ENCODE data around the gene DCAF10. TPM values are rescaled to one million over a fixed set of nuclear protein-coding genes. Genes with fewer than 3 reads are reported as not detected.
"Not testable (repeated sequence)": the region's sequence is repeated elsewhere in the genome, so short reads cannot be mapped to it uniquely, and the experiment has no call there.

The DCAF10 gene
- total and polyA plus RNA-seq, 10 of the 15 experiments (the other 5 are each of a cell fraction or from before 2014, with no cell fraction given): 3.9 to 21.7 (median 9.8) TPM

DNA sequence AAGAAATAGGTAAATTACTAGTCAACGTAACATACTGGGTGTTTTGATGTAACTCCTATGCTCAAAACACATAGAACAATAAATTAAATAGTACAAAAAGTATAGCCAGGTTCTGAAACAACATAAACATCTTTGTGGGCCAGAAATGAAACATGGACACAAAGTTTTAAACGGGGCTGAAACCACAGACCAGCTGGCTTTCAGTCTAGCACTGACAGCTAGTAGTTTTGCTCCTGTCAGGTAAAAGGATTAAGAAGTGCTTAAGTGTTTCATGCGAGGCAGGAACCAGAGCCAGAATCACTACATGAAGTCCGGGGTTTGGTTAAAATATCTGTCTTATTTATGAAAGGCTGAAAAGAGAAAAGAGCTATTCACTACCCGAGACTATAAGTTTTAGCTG lies 19.5 kb downstream of the DCAF10 start:
- CTCF ChIA-PET: interaction anchor here (1.3 kb wide), 2 partner anchors 9 to 14 kb away, joined by 3 to 4 read pairs; no protein-coding TSS in a partner anchor
- in situ Hi-C loops (cut with MboI): no loop called here
- H3K79me2 ChIP-seq (ENCODE audit: control insufficient read depth, insufficient read depth, low read length): no peaks in the 10 kb centered on the region

DNA sequence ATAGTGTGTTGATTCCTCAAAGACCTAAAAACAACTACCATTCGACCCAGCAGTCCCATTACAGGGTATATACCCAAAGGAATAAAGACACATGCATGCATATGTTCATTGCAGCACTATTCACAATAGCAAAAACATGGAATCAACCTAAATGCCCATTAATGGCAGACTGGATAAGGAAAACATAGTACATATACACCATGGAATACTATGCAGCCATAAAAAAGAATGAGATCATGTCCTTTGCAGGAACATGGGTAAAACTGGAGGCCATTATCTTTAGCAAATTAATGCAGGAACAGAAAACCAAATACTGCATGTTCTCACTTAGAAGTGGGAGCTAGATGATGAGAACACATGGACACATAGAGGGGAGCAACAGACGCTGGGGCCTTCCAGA lies 24.6 kb downstream of the DCAF10 start:
- FAIRE-seq; H4K20me1 ChIP-seq (ENCODE audit: control insufficient read depth, insufficient read depth); H2AFZ ChIP-seq (ENCODE audit: control insufficient read depth, low read depth, low read length); H3K4me2 ChIP-seq (ENCODE audit: control insufficient read depth, insufficient read depth); H3K27ac ChIP-seq (ENCODE audit: control insufficient read depth, insufficient read depth); RAD21 ChIA-PET (ENCODE audit: unreplicated experiment); H3K9me3 ChIP-seq (replicated peaks; ENCODE audit: control insufficient read depth, insufficient read depth, low read length); H3K4me1 ChIP-seq (ENCODE audit: control insufficient read depth, insufficient read depth, low read length); DNase-seq (ENCODE audit: low read depth, low spot score); H3K9ac ChIP-seq (ENCODE audit: control insufficient read depth, insufficient read depth, low read length); H3K79me2 ChIP-seq (ENCODE audit: control insufficient read depth, insufficient read depth, low read length); intact Hi-C loops (cut with micrococcal nuclease; ENCODE audit: unreplicated experiment); H3K27me3 ChIP-seq (replicated peaks in 1 of 2; ENCODE audit: control insufficient read depth in 2 of 2, insufficient read depth in 2 of 2, low read length in 1 of 2); BruUV-seq (replicated peaks); H3K4me3 ChIP-seq; H3K36me3 ChIP-seq (ENCODE audit: control insufficient read depth in 2 of 2, insufficient read depth in 2 of 2, low read length in 1 of 2); in situ Hi-C loops (cut with MboI); CTCF ChIA-PET; ATAC-seq: not testable (repeated sequence)
- ChIA-PET SMC1A (ENCODE audit: uncharacterized antibody, unreplicated experiment) (interaction anchor here (1.4 kb wide), 1 partner anchor 30 kb away, joined by 3 read pairs; no protein-coding TSS in a partner anchor), POLR2A (interaction anchor here (1.4 kb wide), 1 partner anchor 9 kb away, joined by 4 read pairs; no protein-coding TSS in a partner anchor)
- WGBS (ENCODE audit: insufficient coverage, insufficient replicate concordance, low lambda C conversion rate, missing lambda C conversion rate): 100% methylated on average over 2 of the region's 2 CpGs

More for the DNA sequence above, 19.5 kb downstream of the DCAF10 start:
- TF ChIP-seq RUNX3 (IDR thresholded peaks at IDR 0.05; ENCODE audit: low read length): peak; percentile 85
- TF ChIP-seq ZNF217 (IDR thresholded peaks at IDR 0.05): no peak
- TF ChIP-seq NFXL1 (IDR thresholded peaks at IDR 0.05; ENCODE audit: borderline replicate concordance): no peak
- no peak for TF ChIP-seq CBX3 (IDR thresholded peaks at IDR 0.05; ENCODE audit: borderline replicate concordance, low read depth)
- no peak for TF ChIP-seq NFYB (IDR thresholded peaks at IDR 0.05; ENCODE audit: insufficient read depth, low read depth, low read length)
- TF ChIP-seq YBX1 (IDR thresholded peaks at IDR 0.05): no peak
- TF ChIP-seq TCF3 (IDR thresholded peaks at IDR 0.05; ENCODE audit: borderline replicate concordance, insufficient read depth, low read depth, low read length): peak; percentile 56; the same call in 1 of the 2 replicates
- no peak for TF ChIP-seq ZBTB33 (IDR thresholded peaks at IDR 0.05)
- no peak for TF ChIP-seq MXI1 (IDR thresholded peaks at IDR 0.05; ENCODE audit: low read depth, low read length)
- TF ChIP-seq TCF12 (IDR thresholded peaks at IDR 0.05; ENCODE audit: low read depth, low read length): 0 out of 2 replicates have a peak, but pooled peaks have one; percentile 53
- no peak for DNase-seq (ENCODE audit: low read depth, low spot score)
- ChIA-PET SMC1A (ENCODE audit: uncharacterized antibody, unreplicated experiment) (interaction anchor here (1.0 to 1.8 kb wide), 2 partner anchors 10 to 14 kb away, joined by 4 to 5 read pairs; no protein-coding TSS in a partner anchor), POLR2A (no interaction called here), RAD21 (ENCODE audit: unreplicated experiment) (no interaction called here)
- BruUV-seq (replicated peaks): no TSS peak
- intact Hi-C loops (cut with micrococcal nuclease; ENCODE audit: unreplicated experiment): no loop called here
- WGBS (ENCODE audit: insufficient coverage, insufficient replicate concordance, low lambda C conversion rate, missing lambda C conversion rate): 32% methylated on average over 5 of the region's 5 CpGs
- peak; percentile 85 for FAIRE-seq
- Histone ChIP-seq H3K4me1 (ENCODE audit: control insufficient read depth, insufficient read depth, low read length) (peaks cover 2% of the 10 kb centered on the region; the same call in 1 of the 2 replicates), H3K9ac (ENCODE audit: control insufficient read depth, insufficient read depth, low read length) (no peak overlapping the region), H4K20me1 (ENCODE audit: control insufficient read depth, insufficient read depth) (no peaks in the 10 kb centered on the region), H3K36me3 (ENCODE audit: control insufficient read depth in 2 of 2, insufficient read depth in 2 of 2, low read length in 1 of 2) (no peaks in the 10 kb centered on the region; a peak in 1 of 4 replicates), H3K4me2 (ENCODE audit: control insufficient read depth, insufficient read depth) (no peak overlapping the region), H3K27me3 (replicated peaks in 1 of 2; ENCODE audit: control insufficient read depth in 2 of 2, insufficient read depth in 2 of 2, low read length in 1 of 2) (no peaks in the 10 kb centered on the region), H3K4me3 (no peak overlapping the region), H2AFZ (ENCODE audit: control insufficient read depth, low read depth, low read length) (no peak overlapping the region), H3K9me3 (replicated peaks; ENCODE audit: control insufficient read depth, insufficient read depth, low read length) (no peaks in the 10 kb centered on the region; the same call in 2 of the 3 replicates), H3K27ac (ENCODE audit: control insufficient read depth, insufficient read depth) (no peak overlapping the region)
- peak; percentile 59 for ATAC-seq

Data from GM12878 (cell line).